Measurements from ENCODE around the gene ARHGAP22. TPM values are rescaled to one million over a fixed set of nuclear protein-coding genes. Genes with fewer than 3 reads are reported as not detected.

Gene ARHGAP22
- total RNA-seq, 1 donor from 2014 or later = 2.0 TPM

DNA sequence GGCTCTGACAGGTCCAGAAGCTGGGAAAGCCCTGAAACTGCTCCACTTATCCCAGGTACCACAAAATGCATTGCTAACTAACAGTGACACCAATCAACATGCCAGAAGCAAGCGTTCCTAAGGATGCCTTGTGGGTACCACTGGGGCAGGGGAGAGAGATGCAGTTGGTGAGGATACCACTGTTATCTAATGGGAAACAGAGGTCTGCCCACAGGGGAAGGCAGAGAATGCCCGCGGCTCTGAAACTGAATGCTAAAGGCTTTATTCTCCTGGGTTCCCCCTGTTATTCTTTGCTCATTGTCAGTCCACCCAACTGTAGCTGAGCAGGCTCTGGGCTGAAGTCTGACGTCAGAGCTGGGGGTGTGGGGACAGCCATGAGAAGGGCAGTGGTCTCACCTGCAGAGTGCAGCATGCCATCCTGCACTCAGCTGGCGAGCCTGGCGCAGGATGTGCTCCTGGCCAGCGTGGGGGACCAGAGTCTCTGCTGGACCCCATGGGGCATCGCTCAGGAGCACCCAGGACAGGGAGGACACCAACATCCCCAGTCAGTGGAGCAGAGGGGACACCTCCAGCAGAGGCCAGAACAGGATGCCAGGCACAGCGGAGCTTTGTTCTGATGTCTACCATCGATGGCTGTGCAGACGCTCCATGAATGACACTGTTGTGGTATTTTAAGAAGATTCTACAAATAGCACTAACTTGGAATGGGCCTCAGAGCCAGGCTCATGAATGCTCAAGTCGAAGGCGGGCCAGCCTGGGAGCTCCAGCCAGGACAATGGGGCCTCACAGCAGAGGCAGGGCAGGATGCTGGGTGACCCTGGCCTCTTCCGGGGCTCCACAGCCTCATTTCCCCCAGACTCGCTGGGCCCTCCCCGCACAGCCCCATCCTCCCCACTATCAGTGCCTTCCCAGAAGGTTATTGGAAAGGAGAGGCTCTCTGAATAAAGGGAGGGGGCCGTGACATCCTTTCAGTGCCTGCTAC lies 95.8 kb downstream of the ARHGAP22 start:
- intact Hi-C loops (cut with DNase I) = no loop called here
- H3K4me3 ChIP-seq = no peak overlapping the region
- TF ChIP-seq, protein P1, sequence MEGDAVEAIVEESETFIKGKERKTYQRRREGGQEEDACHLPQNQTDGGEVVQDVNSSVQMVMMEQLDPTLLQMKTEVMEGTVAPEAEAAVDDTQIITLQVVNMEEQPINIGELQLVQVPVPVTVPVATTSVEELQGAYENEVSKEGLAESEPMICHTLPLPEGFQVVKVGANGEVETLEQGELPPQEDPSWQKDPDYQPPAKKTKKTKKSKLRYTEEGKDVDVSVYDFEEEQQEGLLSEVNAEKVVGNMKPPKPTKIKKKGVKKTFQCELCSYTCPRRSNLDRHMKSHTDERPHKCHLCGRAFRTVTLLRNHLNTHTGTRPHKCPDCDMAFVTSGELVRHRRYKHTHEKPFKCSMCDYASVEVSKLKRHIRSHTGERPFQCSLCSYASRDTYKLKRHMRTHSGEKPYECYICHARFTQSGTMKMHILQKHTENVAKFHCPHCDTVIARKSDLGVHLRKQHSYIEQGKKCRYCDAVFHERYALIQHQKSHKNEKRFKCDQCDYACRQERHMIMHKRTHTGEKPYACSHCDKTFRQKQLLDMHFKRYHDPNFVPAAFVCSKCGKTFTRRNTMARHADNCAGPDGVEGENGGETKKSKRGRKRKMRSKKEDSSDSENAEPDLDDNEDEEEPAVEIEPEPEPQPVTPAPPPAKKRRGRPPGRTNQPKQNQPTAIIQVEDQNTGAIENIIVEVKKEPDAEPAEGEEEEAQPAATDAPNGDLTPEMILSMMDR (IDR thresholded peaks at IDR 0.05) = no peak
- no peak for DNase-seq (ENCODE audit: low spot score in 2 of 2)
- H3K27ac ChIP-seq = no peak overlapping the region
- H3K36me3 ChIP-seq = no peaks in the 10 kb centered on the region
- no peaks in the 10 kb centered on the region for H3K4me1 ChIP-seq
- no peaks in the 10 kb centered on the region for H3K27me3 ChIP-seq
- H3K9me3 ChIP-seq = peaks cover 2 to 5% of the 10 kb centered on the region in 2 donors

DNA sequence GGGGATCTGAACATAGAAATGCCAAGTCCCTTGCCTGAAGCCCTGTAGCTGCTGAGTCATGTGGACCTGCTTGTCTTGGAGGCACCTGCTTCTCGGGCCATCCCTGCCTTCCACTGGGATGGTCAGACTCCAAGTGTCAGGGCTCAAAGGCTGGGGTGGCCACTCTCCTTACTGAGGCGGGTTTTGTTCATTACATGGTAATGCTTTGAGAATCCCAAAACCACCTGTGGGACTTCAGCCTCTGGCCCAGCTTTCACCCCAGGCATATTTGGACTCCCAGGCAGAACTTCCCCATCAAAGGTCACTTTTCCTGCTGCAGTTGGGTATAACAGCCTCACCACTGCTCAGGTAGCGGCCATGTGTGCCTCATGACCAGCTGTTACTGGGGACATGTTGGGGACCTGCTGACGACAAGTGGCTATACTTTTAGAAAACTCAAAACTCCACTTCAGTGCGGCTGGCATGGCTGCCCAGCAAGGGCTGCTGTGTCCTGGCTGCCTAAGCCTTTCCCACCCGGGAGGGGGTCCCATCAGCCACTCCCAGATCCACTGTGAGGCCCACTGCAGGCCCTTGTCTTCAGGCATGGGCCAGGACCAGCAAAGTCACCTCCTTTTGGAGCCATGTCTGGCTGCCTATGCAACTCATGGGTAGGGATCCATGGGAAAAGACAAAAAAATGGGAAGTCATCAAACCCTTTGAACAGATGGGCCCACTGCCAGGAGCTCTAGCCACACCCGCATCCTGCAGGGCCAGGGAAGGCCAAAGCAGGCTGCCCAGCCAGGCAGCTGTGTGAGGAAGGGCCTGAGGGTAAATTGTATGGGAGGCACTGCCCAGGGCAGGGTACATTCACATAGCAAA lies 96.7 kb downstream of the ARHGAP22 start:
- TF ChIP-seq, protein P1 (IDR thresholded peaks at IDR 0.05) = no peak
- H3K27me3 ChIP-seq = no peaks in the 10 kb centered on the region
- no peaks in the 10 kb centered on the region for H3K9me3 ChIP-seq
- intact Hi-C loops (cut with DNase I) = no loop called here
- H3K4me3 ChIP-seq = no peak overlapping the region
- H3K4me1 ChIP-seq = no peaks in the 10 kb centered on the region
- no peak for DNase-seq (ENCODE audit: low spot score in 2 of 2)
- H3K27ac ChIP-seq = no peak overlapping the region
- H3K36me3 ChIP-seq = no peaks in the 10 kb centered on the region

DNA sequence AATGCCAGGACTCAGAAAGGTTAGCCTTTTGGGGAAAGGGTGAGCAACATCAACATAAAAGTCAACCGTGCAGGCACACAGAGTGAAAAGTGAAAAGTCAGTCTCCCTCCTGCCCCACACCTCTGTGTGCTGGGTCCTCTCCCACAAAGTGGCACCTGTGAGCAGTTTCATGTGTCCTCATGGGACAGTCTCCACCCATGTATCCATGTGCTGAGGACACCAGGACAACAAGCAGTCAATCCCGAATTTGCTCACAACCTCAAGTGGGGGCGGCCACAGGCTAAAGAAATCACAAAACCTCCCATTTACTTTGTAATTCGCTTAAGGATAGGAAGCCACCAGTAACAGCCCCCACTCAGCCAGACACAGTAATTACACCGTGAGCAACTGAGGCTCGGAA lies 97.4 kb downstream of the ARHGAP22 start:
- no peaks in the 10 kb centered on the region for H3K27me3 ChIP-seq
- no peak overlapping the region for H3K27ac ChIP-seq
- TF ChIP-seq, protein P1 (IDR thresholded peaks at IDR 0.05) = no peak
- DNase-seq (ENCODE audit: low spot score in 2 of 2) = no peak
- H3K9me3 ChIP-seq = no peaks in the 10 kb centered on the region
- intact Hi-C loops (cut with DNase I) = no loop called here
- no peaks in the 10 kb centered on the region for H3K4me1 ChIP-seq
- H3K36me3 ChIP-seq = no peaks in the 10 kb centered on the region
- H3K4me3 ChIP-seq = no peak overlapping the region

DNA sequence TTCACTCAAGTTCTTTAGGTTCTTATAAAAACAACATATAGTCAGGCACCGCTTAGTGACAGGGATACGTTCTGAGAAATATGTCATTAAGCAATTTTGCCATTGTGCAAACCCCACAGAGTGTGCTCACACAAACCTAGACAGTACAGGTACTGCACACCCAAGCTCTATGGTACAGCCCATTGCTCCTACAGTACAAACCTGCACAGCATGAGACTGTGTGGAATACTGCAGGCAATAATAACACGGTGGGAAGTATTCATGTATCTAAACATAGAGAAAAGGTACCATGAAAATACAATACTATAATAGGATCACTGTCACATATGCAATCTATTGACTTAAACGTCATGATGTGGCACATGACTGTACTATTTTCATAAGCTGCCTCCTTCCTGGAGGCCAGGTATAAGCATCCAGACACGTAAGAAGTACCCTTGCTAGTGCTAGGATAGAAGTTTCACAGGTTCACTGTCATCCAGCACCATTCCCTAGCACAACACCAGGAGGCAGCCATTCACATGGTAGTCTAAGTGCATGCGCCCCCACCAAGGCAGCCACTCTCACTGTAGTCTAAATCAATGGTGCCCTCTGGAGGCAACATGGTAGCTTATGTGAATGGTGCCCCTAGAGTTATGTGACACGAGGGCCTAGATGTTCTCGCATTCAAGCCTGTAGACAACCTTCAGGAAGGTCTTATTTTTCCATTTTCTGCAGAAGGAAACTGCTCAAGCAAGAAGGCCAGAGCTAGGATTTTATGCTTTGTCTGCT lies 98.5 kb downstream of the ARHGAP22 start:
- H3K9me3 ChIP-seq = no peaks in the 10 kb centered on the region
- H3K27ac ChIP-seq = no peak overlapping the region
- no peaks in the 10 kb centered on the region for H3K4me1 ChIP-seq
- DNase-seq (ENCODE audit: low spot score in 2 of 2) = no peak
- TF ChIP-seq, protein P1 (IDR thresholded peaks at IDR 0.05) = no peak
- no peaks in the 10 kb centered on the region for H3K36me3 ChIP-seq
- no peak overlapping the region for H3K4me3 ChIP-seq
- intact Hi-C loops (cut with DNase I) = no loop called here
- H3K27me3 ChIP-seq = no peaks in the 10 kb centered on the region

DNA sequence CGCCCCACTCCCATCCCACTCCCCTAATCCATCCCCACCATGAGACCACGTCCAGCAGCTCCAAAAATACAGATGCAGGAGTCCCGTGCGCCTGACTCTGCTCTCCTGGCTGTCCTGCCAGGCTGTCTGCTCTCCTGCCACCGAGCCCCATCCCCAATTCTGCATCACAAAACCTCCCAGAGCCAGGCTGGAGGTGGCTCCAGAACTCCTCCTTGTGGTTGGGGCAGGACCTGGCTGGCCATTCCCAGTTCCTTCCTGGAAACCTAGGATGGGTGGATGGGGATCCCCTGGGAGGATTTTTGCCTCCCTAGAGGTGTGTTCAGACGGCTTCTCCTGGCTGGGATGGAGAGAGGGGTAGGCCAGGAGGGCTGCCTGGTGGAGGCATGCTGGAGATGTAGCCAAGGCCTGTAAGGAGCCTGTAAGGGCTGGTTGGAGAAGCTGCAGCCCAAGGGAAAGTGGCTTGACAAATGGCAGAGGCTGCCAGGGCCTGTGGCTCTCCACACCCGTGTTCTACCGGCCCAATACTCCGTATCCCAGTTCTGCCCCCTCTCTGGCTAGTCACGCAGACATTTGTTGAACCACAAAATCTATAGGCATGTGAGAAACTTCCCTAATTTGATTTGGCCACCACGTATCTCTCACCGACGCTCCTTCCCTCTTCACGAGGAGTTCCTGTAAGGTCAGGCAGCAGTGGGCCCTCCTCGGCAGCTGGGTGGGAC lies 99.3 kb downstream of the ARHGAP22 start:
- intact Hi-C loops (cut with DNase I) = no loop called here
- no peaks in the 10 kb centered on the region for H3K36me3 ChIP-seq
- no peaks in the 10 kb centered on the region for H3K4me1 ChIP-seq
- H3K27me3 ChIP-seq = no peaks in the 10 kb centered on the region
- TF ChIP-seq, protein P1 (IDR thresholded peaks at IDR 0.05) = no peak
- H3K27ac ChIP-seq = no peak overlapping the region
- DNase-seq (ENCODE audit: low spot score in 2 of 2) = peak in 1 of 2 donors; percentile 55
- H3K4me3 ChIP-seq = no peak overlapping the region
- no peaks in the 10 kb centered on the region for H3K9me3 ChIP-seq

Measured in ascending aorta (tissue), 2 donors.